H1 (cell line): ENCODE data around the gene DES. TPM values are rescaled to one million over a fixed set of nuclear protein-coding genes. Genes with fewer than 3 reads are reported as not detected.

Experiments
- JUN ChIP-seq: IDR thresholded peaks from 2 replicates; pipeline ENCODE4 v1.6.1; 2011; ENCODE audit warnings: low read depth, mild to moderate bottlenecking, improper control_type of control experiment, low read length
- POLR2AphosphoS5 ChIP-seq: IDR thresholded peaks from 2 replicates; pipeline ENCODE4 v1.6.1; 2011; ENCODE audit warnings: low read depth, low read length
- SUZ12 ChIP-seq: fragments of 200-600 bp; sonication (generic); IDR thresholded peaks from 2 replicates; pipeline ENCODE4 v1.6.1; 2012; ENCODE audit warnings: mild to moderate bottlenecking, inconsistent platforms, low read length, moderate library complexity, mixed read lengths
- polyA plus RNA-seq, 7 experiments: library from polyadenylated mRNA; depleted of rRNA in 3 of 7; stranded (reverse) in 5 of 7; unstranded in 2 of 7; fragments of >200 nt in 5 of 7; fragments of 200-250 nt in 2 of 7; gene quantifications; 1 replicate in 5 of 7; 2 replicates in 1 of 7; 4 replicates in 1 of 7; pipeline versions ENCODE4 v1.2.1 to v1.2.3, GENCODE V29; 2011 to 2013; ENCODE audit warnings: missing spikeins in 2 of 7, mixed read lengths in 2 of 7
- total RNA-seq: library from RNA; stranded (reverse); fragmentation: NEBNext Ultra II Directional; extraction: Animal tissue kit (Norgen Biotek cat#: 25700); gene quantifications from 2 replicates; pipeline ENCODE4 v1.2.1, GENCODE V29; 2021
- TF ChIP-seq, protein P1 (sequence below): fragments of 300-600 bp; sonication (generic); IDR thresholded peaks from 2 replicates; pipeline ENCODE4 v1.7.1; 2012; ENCODE audit warnings: low read length, moderate library complexity, mild to moderate bottlenecking, inconsistent platforms; ENCODE audit not compliant: insufficient replicate concordance

Gene DES
- total and polyA plus RNA-seq, 2 of the 8 experiments (the other 6 are each of a cell fraction or from before 2014, with no cell fraction given), result 1.8 to 4.3 TPM

DNA sequence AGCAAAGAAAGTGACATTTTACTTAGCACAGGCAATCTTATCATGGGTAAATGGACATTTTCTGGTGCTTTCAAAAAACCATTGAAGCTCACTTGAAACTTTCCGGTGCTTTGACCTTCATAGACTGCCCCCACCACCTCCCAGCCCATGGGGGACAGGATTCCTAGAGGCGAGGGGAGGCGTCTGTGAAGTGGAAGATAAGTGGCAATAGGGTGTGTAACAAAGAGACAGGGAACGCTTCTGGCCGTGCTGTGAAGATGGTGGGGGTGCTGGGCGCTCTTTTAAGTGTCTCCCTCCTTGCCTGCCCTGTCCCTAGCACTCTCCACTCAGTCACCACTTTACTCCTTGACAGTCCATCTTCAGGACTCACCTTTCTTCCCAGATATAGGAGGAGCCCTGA lies 57.1 kb downstream of the DES start (continued):
- TF ChIP-seq, protein P1, sequence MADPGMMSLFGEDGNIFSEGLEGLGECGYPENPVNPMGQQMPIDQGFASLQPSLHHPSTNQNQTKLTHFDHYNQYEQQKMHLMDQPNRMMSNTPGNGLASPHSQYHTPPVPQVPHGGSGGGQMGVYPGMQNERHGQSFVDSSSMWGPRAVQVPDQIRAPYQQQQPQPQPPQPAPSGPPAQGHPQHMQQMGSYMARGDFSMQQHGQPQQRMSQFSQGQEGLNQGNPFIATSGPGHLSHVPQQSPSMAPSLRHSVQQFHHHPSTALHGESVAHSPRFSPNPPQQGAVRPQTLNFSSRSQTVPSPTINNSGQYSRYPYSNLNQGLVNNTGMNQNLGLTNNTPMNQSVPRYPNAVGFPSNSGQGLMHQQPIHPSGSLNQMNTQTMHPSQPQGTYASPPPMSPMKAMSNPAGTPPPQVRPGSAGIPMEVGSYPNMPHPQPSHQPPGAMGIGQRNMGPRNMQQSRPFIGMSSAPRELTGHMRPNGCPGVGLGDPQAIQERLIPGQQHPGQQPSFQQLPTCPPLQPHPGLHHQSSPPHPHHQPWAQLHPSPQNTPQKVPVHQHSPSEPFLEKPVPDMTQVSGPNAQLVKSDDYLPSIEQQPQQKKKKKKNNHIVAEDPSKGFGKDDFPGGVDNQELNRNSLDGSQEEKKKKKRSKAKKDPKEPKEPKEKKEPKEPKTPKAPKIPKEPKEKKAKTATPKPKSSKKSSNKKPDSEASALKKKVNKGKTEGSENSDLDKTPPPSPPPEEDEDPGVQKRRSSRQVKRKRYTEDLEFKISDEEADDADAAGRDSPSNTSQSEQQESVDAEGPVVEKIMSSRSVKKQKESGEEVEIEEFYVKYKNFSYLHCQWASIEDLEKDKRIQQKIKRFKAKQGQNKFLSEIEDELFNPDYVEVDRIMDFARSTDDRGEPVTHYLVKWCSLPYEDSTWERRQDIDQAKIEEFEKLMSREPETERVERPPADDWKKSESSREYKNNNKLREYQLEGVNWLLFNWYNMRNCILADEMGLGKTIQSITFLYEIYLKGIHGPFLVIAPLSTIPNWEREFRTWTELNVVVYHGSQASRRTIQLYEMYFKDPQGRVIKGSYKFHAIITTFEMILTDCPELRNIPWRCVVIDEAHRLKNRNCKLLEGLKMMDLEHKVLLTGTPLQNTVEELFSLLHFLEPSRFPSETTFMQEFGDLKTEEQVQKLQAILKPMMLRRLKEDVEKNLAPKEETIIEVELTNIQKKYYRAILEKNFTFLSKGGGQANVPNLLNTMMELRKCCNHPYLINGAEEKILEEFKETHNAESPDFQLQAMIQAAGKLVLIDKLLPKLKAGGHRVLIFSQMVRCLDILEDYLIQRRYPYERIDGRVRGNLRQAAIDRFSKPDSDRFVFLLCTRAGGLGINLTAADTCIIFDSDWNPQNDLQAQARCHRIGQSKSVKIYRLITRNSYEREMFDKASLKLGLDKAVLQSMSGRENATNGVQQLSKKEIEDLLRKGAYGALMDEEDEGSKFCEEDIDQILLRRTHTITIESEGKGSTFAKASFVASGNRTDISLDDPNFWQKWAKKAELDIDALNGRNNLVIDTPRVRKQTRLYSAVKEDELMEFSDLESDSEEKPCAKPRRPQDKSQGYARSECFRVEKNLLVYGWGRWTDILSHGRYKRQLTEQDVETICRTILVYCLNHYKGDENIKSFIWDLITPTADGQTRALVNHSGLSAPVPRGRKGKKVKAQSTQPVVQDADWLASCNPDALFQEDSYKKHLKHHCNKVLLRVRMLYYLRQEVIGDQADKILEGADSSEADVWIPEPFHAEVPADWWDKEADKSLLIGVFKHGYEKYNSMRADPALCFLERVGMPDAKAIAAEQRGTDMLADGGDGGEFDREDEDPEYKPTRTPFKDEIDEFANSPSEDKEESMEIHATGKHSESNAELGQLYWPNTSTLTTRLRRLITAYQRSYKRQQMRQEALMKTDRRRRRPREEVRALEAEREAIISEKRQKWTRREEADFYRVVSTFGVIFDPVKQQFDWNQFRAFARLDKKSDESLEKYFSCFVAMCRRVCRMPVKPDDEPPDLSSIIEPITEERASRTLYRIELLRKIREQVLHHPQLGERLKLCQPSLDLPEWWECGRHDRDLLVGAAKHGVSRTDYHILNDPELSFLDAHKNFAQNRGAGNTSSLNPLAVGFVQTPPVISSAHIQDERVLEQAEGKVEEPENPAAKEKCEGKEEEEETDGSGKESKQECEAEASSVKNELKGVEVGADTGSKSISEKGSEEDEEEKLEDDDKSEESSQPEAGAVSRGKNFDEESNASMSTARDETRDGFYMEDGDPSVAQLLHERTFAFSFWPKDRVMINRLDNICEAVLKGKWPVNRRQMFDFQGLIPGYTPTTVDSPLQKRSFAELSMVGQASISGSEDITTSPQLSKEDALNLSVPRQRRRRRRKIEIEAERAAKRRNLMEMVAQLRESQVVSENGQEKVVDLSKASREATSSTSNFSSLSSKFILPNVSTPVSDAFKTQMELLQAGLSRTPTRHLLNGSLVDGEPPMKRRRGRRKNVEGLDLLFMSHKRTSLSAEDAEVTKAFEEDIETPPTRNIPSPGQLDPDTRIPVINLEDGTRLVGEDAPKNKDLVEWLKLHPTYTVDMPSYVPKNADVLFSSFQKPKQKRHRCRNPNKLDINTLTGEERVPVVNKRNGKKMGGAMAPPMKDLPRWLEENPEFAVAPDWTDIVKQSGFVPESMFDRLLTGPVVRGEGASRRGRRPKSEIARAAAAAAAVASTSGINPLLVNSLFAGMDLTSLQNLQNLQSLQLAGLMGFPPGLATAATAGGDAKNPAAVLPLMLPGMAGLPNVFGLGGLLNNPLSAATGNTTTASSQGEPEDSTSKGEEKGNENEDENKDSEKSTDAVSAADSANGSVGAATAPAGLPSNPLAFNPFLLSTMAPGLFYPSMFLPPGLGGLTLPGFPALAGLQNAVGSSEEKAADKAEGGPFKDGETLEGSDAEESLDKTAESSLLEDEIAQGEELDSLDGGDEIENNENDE, result no peak
- TF ChIP-seq JUN, result no peak
- no peak for TF ChIP-seq POLR2AphosphoS5
- TF ChIP-seq SUZ12, result no peak
